Measurements from ENCODE around the gene OVOL2.

OVOL2 gene

DNA sequence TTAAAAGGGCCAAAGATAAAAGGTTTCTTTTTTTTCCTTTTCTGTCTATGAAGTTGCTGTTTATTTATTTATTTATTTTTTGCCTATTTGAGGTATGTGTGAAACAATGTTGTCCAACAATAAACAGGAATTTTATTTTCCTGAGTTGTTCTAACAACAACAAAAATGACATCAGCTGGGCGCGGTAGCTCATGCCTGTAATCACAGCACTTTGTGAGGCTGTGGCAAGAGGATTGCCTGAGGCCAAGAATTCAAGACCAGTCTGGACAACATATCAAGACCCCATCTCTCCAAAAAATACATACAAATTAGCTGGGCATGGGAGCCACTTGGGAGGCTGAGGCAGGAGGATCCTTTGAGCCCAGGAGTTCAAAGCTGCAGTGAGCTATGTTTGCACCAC is 44.8 kb downstream of the OVOL2 start:
- DNase-seq (ENCODE audit: low spot score), result no peak

DNA sequence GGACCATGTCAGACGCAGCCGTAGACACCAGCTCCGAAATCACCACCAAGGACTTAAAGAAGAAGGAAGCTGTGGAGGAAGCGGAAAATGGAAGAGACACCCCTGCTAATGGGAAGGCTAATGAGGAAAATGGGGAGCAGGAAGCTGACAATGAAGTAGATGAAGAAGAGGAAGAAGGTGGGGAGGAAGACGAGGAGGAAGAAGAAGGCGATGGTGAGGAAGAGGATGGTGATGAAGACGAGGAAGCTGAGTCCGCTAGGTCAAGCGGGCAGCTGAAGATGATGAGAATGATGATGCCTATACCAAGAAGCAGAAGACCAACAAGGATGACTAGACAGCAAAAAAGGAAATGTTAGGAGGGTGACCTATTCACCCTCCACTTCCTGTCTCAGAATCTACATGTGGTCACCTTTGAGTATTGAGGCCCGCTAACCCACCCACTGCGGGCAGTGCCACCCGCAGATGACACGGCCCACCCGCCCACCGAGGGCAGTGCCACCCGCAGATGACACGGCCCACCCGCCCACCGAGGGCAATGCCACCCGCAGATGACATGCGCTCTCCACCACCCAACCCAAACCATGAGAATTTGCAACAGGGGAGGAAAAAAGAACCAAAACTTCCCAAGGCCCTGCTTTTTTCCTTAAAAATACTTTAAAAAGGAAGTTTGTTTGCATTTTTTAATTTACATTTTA is 45.6 kb downstream of the OVOL2 start:
- DNase-seq (ENCODE audit: low spot score), result no peak

DNA sequence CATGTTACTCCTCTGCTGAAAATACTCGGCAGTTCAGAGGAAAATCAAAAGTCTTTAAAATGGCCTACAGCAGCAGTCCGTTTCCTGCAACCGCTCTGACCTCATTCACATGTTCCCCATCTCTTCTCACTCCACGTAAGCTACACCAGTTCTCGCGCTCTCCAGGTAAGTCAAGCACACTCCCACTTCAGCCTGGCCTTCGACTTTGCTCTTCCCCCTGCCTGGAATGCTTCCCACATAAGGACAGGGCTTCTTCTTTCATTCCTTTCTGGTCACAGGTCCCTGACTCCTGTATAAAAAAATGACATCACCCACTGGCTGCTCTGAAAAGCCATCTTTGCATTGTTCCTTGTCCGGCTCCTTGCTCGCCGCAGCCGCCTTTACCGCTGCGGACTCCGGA is 46.2 kb downstream of the OVOL2 start:
- no peak for DNase-seq (ENCODE audit: low spot score)

DNA sequence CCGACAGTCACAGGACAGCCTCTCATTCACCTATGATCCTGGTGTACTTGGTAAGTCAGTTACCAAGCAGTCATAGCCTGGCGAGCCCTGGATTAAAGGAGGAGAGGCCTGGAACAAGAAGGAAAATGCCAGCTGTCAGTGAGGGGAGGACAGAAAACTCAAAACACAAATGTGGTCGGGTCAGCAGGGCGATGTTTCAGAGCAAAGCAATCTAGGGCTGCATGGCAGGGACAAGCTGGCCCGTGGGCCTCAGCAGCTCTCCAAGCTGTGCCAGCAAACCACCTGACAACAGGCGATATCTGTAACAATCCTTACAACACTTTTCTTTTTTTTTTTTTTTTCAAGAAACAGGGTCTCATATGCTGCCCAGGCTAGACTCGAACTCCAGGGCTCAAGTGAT is 48.6 kb downstream of the OVOL2 start:
- DNase-seq (ENCODE audit: low spot score), result no peak

DNA sequence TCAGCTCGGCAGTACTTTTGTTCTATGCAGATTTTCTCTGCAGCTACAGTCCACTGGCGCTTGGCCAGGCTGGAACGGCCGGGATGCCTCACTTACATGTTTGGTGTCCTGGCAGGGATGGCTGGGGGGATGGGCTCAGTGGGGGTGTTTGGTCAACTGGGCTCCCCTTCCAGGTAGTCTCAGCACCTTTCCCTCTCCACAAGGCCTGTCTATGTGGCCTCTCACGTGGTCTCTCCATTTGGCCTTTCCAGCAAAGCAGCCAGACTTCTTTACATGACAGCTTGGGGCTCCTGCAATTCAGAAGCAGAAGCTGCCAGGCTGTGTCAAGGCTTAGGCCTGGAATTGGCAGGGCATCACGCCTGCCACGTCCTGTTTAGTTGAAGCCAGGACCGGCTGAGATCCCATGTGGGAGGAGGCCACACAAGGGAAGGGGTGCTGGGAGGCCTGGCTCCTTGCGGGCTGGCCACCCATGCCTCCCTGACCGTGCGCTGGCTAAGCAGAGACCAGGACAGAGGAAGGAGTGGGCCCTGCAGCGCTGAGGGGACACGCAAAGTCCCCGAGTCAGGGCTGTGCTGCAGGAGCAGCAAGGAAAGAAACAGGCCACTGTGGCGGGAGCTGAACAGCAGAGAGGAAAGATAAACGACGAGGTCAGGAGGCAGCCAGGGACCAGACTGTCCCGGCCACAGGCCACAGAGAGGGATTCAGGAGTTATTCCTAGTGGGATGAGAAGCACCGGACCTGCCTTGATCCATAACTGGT is 50.0 kb downstream of the OVOL2 start:
- DNase-seq (ENCODE audit: low spot score), result no peak

DNA sequence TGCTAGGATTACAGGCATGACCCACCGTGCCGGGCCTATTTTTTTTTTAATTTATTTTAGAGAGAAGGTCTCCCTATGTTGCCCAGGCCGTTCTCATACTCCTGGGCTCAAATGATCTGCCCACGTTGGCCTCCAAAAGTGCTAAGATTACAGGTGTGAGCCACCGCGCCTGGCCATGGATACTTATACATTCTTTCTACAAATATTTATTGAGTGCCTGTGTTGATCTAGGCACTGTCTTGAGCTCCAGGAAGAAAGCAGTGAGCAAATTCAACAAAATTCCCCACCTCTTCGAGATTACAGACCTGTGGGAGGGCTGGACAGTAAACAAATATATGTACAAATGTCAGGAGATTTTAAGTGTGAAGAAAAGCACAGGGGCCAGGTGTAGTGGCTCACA is 51.0 kb downstream of the OVOL2 start:
- DNase-seq (ENCODE audit: low spot score), result no peak

DNA sequence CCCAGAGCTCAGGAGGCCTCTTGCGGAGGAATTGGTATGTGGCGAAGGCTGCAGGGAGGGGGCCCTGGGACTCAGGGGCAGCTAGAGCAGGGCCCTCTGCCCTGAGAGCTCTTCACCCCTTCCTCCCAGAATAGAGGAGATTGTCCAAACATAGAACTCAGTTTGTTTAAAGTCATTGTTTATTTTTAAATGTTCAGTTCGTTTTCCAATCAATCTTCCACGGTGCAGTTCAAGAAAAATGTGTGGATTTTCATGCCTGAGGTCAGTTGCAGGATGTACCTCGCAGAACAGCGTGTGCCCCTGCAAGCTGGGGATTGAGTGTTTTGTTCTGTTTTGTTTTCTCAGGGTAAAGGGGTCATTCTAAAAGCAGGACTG is 51.7 kb downstream of the OVOL2 start:
- DNase-seq (ENCODE audit: low spot score), result no peak

DNA sequence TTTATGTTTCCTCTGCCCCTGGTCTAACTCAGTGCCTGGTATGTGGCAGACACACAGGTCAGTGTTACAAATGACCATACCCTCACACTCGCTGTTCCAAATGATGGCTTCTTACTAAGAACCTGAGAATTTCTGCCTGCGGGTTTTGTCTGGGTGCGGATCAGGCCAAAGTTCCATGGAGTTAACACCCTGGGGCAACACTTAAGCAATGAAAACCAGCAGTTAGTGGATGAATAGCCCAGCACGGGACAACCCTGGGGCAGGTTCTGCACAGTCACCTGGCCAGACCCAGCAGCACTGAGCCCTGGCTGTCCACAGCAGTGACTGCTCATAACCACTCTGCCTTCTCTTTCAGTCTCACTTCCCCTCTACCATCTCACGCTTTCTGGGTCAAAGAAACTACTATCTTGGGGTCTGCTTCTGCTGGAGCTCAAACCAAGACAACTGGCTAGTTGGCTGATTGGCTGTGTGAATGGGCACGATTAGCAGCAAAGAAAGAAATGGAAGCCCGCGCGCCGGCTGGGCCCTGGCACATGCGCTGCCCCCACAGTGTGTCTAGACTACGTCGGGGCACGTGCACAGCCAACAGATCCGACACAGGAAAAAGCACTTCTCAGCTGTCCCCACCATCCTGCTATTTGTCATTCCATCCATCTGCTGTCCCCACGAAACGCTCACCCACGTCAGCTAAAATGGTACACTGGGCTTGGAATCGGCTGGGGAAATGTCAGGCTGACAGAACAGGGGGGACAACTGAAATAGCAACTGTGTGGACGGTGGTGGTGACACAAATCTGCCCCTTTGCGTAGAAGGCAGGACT is 52.3 kb downstream of the OVOL2 start:
- DNase-seq (ENCODE audit: low spot score), result no peak

DNA sequence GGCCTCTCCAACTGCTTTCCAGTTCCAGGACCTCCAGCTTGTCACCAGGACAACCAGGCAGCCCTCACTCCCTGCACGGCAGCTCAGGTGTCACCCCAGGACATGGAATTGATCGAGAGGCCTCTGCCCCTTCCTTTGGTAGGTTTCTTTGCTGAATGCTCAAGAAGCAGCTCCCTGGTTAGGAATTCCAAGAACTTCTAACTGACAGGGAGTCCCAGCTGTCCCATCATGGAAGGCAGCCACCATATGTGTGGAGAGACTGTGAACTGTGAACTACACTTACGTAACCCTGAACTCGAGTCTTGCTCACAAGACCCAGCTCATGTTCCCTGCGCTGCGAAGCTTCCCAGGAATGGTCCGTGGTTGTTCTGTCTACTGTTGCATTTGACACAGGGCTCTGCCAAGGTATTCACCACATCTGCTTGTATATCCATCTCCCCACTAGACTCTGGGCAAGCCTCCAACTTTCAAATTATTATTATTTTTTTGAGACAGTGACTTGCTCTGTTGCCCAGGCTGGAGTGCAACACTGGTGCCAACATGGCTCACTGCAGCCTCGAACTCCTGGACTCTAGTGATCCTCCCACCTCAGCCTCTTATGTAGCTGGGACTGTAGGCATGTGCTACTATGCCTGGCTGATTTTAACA is 53.2 kb downstream of the OVOL2 start:
- DNase-seq (ENCODE audit: low spot score), result no peak

DNA sequence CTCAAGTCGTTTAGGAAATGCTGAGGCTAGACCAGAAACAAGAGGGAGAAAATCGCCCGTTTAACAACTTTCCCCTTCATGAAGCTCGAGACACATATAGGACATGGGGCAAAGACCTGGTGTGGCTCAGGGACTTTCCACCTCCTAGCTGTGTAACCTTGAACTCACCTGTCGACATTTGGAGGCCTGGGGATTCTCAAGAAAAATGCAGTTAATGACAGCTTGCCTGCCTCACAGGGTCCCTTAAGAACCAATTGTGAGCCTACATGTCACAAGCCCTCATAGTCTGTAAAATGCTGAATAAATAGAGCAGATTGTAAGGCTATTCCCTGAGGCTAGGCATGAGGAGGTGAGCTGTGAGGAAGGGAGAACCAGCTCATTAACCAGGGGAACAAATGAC is 53.8 kb downstream of the OVOL2 start:
- DNase-seq (ENCODE audit: low spot score), result no peak

DNA sequence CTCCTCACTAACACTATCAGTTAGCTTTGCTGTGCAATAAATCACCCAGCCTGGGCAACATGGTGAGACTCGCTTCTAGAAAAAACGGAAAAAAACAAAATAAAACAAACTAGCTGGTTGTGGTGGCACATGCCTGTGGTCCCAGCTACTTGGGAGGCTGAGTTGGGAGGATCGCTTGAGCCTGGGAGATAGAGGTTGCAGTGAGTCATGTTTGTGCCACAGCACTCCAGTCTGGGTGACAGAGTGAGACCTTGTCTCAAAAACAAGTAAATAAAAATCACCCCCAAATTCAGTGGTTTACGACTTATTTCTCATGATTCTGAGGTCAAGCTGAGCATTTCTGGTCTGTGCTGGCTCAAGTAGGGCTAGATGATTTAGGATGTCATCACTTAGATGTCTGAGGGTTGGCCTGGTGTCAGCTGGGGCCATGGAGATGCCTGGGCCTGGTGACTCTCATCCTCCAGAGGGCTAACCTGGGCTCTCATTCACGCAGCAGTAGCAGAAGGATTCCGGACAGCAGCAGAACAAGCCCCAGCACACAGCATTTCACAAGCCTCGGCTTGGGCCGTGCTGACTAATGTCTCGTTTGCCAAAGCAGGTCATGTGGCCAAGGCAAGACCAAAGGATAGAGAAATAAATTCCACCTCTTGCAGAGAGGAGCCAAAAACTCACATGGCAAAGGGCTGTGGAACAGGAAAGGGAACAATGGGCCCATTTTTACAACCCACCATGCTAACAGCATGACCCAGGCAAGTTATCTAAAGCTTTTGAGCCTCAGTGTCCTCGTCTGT is 56.4 kb downstream of the OVOL2 start:
- no peak for DNase-seq (ENCODE audit: low spot score)

DNA sequence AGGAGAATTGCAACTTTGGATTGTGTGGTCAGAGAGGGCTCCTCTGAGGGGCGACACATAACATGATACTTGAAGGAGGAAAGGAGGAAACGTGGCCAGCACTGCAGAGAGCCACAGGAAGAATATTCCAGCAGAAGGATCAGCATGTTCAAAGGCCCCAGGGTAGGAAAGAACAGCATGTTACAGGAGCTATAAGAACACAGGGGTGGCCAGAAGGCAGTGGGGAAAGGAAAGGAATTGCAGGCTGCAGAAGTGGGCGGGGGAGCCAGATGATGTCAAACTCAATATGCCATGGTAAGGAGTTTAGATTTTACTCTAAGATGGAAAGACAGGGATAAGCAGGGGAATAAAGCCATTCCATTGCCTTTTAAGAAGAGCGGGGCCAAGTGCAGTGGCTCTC is 58.1 kb downstream of the OVOL2 start:
- no peak for DNase-seq (ENCODE audit: low spot score)

DNA sequence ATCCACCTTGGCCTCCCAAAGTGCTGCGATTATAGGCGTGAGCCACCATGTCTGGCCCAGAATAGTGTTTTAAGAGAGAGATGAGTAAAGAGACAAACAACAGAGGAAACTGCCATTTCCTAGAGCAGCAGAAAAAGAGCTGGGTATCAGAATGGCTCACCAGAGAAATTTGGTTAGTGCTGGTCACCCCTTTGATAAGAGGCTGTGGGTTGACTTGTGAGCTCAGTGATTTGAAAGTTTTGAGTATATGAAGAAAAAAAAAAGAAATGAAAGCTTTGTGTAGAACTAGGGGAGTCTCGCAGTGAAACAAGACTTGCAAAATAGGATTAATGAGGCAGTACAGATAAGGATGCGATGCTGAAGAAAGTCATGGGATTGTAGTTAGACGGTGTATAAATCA is 59.3 kb downstream of the OVOL2 start:
- no peak for DNase-seq (ENCODE audit: low spot score)

DNA sequence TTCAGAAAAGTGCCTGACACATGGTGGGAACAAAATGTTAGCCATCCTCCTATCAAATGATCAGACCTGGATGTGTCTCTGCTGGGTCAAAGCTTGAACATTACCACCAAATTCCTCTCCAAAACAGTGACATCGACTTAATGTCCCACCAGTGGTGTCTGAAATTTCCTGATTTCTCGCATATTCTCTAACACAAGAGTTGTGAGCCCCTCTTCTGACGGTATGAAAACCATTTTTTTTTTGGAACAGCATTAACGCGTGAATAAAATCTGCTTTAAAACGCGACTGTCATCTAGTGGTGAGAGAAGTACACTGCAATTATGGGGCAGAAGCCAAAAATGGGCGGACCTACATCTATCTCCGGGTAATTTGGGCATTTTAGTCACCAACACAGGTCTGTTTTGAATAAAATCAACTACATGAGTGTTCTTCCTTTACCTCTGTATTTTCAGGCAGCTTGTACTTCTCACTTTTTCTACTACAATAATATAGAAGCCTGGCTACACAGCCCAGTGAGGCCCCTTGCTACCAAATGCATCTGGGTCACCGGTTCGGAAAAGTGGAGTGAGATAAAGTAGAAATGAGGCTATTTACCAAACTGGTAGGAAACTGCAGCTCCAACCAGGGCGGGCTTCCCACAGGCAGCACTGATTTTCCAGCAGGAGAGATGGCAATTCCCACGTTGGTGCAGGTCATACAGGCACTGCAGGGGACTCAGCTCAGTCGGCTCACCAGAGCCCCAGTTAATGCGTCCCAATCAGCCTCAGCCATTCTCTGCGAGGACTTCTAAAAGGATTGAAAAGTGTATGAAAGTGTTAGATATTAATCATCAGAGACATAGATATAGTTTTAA is 61.5 kb downstream of the OVOL2 start:
- peak; percentile 59 for DNase-seq (ENCODE audit: low spot score)

DNA sequence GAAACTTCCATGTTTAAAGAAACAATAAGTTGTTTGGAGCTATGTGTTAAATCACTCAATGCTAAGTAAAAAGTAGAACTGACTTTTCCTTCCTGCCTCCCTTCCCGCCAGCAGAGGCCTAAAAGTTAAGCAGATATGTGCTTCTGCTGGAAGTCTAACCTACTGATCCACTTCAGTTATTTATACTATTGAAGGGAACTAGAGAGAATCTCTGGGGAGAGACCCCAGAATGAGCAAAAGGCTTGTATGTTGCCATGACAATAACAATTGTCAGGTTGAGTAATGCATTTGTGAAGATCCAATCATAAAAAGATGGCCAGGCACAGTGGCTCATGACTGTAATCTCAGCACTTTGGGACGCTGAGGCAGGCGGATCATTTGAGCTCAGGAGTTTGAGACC is 64.2 kb downstream of the OVOL2 start:
- DNase-seq (ENCODE audit: low spot score), result no peak

DNA sequence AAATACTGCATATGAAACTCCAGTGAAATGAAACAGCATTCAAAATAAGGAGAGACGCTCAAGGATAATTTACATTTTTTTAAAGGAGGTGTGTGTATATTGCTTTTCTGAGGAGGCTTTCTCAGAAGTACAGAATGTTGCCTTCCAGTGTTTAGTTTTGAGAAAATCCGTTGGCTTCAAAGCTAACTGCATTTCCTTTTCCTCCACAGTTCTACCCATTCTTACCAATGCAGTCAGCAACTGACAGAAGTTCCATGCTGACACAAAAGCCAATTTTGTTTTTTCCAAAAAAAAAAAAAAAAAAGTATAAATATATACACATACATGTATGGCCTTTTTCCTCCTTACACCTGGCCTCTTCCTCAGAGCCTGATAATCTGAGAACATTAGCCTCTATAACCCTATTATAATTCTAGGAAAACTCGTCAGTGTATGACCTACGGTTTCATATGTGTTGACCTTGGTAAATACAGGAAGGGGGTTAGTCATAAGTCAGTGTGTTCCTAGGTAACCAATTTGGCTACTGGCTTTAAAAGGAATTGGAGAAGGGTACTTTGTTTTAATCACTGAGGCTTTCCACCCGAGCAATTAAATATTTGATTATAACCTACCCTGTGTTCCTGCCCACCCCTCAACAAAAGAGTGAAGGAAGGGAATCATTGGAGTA is 64.7 kb downstream of the OVOL2 start:
- no peak for DNase-seq (ENCODE audit: low spot score)

DNA sequence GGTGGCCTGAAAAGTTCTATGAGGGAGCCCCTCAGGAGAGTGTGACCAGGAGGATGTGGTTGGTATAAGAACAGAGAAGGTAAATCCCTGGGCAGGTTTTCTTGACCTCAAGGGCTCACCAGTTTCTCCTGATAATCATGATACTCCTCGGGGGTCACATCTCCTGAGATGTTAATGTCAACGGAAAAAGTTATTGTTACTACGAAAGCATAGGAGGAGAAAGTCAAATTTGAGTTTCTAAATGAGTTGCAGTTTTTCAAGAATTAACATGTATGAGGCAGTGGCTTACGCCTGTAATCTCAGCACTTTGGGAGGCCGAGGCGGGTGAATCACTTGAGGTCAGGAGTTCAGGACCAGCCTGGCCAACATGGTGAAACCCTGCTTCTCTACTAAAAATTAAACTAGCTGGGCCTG is 65.5 kb downstream of the OVOL2 start:
- no peak for DNase-seq (ENCODE audit: low spot score)

DNA sequence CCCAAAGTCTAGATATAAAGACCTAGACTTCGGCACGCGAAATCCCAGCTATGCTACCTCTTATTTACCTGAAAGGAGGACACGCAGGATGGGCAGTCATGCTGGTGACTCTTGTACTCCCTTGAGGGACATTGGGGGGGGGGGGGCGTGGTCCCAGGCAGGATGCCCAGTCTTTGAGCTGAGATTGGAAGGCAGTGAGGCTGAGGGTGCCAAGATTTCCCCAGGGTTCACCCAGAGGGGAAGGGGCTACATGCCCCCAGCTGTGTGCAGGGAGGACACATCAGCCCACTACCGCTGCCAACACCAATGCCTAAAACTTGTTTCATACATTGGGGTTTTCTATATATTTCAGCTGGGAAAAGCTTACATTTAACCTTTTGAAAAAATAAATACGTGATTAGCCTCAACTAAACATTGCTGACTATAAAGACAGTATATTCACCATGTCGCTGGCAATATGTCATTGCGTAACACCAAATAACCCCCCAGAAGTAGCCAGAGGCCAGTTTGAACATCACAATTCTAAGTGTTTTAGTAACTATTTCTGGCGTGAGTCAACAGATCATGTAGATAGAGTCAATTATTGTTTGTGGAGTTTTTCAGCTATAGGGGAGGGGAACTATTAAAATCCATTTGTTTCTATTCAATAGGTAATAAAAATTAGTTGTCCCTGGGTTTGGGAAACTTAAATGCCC is 67.3 kb downstream of the OVOL2 start:
- DNase-seq (ENCODE audit: low spot score), result no peak

DNA sequence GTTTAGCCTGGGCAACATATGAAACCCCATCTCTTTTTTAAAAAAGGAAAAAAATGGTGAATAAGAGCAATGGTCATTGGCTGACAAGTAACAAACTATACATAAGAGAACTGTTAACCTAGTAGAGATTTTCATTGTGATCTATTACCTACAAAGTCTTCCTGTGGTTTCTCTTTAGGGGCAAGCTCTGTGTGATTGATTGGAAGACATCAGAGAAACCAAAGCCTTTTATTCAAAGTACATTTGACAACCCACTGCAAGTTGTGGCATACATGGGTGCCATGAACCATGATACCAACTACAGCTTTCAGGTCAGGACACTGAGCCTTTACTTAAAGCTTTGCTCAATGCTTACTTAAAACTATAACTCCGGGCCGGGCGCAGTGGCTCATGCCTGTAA is 69.7 kb downstream of the OVOL2 start:
- no peak for DNase-seq (ENCODE audit: low spot score)
